ENCODE results near the gene NTRK2. TPM values are rescaled to one million over a fixed set of nuclear protein-coding genes. Genes with fewer than 3 reads are reported as not detected.

NTRK2 gene
- total RNA-seq, 2 experiments from 2014 or later, result not detected

DNA sequence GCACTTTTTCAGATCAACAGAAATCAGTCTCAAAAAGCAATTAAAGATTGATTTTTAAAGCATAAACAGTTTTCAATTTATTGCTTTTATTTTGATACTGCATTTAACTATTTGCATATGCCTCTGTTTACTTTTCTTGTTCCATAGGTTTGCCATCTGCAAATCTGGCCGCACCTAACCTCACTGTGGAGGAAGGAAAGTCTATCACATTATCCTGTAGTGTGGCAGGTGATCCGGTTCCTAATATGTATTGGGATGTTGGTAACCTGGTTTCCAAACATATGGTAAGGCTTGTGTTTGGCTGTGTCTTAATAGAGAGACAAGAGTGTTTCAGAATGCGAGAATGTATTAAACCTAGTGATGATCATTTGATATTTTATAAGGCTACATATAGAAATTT lies 53.9 kb downstream of the NTRK2 start:
- Mint-ChIP-seq H3K9me3 (no peaks in the 10 kb centered on the region), H3K36me3 (no peaks in the 10 kb centered on the region), H3K27ac (no peak overlapping the region), H3K4me1 (no peaks in the 10 kb centered on the region), H3K27me3 (peaks cover 4% of the 10 kb centered on the region), H3K4me3 (no peak overlapping the region)
- DNase-seq (no peak), ATAC-seq (ENCODE audit: low read depth) (no peak)
- POLR2A ChIA-PET, result no interaction called here

DNA sequence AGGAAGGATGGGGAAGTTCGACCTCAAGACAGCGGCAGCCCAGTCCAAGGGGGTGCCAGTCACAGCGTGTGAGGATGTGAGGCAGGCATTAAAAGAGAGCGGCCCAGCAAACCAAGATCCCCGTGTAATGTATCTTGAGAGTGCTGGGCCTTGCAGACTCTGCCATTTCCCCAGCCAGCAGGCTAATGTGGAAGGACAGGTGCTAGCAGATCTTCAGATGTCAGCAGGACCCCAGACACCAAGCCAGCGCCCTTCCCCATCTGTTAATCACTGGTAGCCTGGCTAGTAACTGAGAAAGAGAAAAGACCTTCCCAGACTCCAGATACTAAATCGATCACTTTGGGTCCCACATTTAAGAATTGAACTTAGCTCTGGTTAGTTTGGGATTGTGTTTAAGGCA lies 62.2 kb downstream of the NTRK2 start:
- Mint-ChIP-seq H3K27me3 (no peaks in the 10 kb centered on the region), H3K36me3 (no peaks in the 10 kb centered on the region), H3K27ac (no peak overlapping the region), H3K4me1 (no peaks in the 10 kb centered on the region), H3K9me3 (peaks cover 2% of the 10 kb centered on the region), H3K4me3 (no peak overlapping the region)
- POLR2A ChIA-PET, result no interaction called here
- ATAC-seq (ENCODE audit: low read depth), result no peak
- DNase-seq, result no peak

DNA sequence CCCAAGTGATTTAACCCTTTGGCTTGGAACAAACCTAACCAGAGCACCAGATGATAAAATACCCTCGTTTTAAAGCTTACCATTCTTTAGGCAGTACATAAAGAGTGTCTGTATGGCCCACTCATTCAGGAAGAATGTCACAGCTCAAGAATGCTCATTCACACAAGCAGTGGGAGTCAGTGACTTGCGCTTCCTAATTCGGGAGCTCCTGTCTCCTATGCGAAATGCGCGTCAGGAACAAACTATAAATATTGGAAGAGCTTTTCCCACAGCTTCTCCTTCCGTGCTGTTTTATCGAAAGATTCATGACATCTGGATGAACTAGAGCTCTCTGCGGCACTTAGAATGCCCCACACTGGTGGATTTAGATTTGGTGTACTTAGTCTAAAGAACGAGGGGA lies 66.6 kb downstream of the NTRK2 start:
- ATAC-seq (ENCODE audit: low read depth) (no peak), DNase-seq (no peak)
- Mint-ChIP-seq H3K4me3 (no peak overlapping the region), H3K4me1 (no peaks in the 10 kb centered on the region), H3K27ac (no peak overlapping the region), H3K36me3 (no peaks in the 10 kb centered on the region), H3K27me3 (no peaks in the 10 kb centered on the region), H3K9me3 (peaks cover 3% of the 10 kb centered on the region)
- POLR2A ChIA-PET, result no interaction called here

DNA sequence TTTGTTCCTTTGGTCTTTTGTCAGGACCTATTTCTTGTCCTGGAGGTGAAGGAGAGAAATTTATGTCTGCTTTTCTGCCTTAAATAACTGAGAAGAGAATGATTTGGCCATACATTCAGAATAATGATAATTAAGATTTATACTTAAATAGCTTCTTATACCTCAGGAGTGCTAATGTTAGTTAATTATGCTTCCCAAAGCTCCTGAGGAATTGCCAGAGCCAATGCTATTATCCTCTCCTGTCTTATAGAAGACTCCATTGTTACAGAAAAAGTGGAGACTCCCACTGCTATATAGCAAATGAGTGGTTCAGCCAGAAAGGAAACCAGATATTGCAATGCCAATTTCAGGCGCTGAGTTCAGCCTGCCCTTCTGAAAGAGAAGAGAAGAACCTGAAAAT lies 67.0 kb downstream of the NTRK2 start:
- no peak for DNase-seq
- H3K27me3 Mint-ChIP-seq, result no peaks in the 10 kb centered on the region
- H3K4me1 Mint-ChIP-seq, result no peaks in the 10 kb centered on the region
- no peak overlapping the region for H3K4me3 Mint-ChIP-seq
- no peaks in the 10 kb centered on the region for H3K36me3 Mint-ChIP-seq
- POLR2A ChIA-PET, result no interaction called here
- H3K9me3 Mint-ChIP-seq, result peaks cover 3% of the 10 kb centered on the region
- no peak overlapping the region for H3K27ac Mint-ChIP-seq
- ATAC-seq (ENCODE audit: low read depth), result no peak

DNA sequence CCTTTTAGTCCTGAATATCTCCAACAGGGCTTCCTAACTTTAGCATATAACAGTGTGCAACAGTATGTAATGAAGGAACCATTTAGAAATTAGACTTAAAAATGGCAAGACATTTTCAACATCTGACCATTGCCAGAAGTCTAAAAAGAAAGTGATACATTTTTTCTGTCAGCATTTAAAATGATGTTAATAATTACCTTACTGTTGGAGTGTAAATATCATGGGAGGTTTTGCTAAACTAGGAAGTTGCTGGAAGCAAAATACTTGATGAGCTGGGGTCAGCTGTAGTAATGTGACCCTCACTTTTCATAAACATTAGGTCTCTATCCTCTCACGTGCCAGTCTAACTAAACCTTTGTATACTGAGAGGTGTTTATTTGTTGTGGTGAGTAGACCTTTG lies 68.8 kb downstream of the NTRK2 start:
- Mint-ChIP-seq H3K4me3 (no peak overlapping the region), H3K36me3 (no peaks in the 10 kb centered on the region), H3K4me1 (no peaks in the 10 kb centered on the region), H3K9me3 (peaks cover 3% of the 10 kb centered on the region), H3K27me3 (no peaks in the 10 kb centered on the region), H3K27ac (no peak overlapping the region)
- no peak for DNase-seq
- no peak for ATAC-seq (ENCODE audit: low read depth)
- POLR2A ChIA-PET, result no interaction called here

DNA sequence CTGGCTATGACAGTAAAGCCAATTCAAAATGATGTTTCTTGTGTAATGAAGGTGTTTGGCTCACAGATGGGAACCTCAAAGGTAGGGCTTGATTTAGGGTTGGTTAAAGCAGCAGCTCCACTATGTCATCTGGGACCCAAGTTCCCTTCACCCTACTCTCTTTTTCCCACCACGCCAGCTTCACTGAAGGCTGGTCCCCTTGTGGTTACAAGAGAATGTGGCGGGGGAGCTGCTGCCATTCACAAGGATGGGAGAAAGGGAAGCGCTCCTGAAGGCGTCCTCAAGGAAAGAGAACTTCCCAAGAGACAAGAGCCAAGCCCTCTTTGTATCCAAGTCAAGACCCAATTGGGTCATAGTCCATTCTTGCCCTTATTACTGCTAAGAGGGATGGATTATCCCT lies 72.7 kb downstream of the NTRK2 start:
- Mint-ChIP-seq H3K36me3 (no peaks in the 10 kb centered on the region), H3K4me1 (no peaks in the 10 kb centered on the region), H3K27me3 (no peaks in the 10 kb centered on the region), H3K9me3 (peaks cover 2% of the 10 kb centered on the region), H3K4me3 (no peak overlapping the region), H3K27ac (no peak overlapping the region)
- DNase-seq, result no peak
- POLR2A ChIA-PET, result no interaction called here
- no peak for ATAC-seq (ENCODE audit: low read depth)

DNA sequence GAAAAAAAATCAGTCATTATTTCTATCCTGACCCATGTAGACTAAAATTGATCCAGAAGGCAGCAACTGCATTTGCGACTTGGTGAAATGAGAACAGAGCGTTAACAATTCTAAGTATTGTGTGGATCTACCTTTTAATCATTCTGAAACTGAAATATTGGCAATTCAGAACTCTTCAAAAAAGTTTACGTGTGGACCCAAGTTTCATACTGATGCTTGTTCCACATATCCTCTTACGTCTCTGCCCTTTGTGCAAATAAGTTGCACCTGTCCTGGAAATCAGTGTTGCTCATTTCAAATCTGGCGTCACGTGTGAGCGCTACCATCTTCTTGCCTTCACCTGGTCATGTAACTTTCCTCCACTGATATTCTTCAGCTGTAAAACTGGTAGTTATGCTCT lies 74.7 kb downstream of the NTRK2 start:
- H3K36me3 Mint-ChIP-seq, result no peaks in the 10 kb centered on the region
- ATAC-seq (ENCODE audit: low read depth), result no peak
- no peaks in the 10 kb centered on the region for H3K4me1 Mint-ChIP-seq
- POLR2A ChIA-PET, result no interaction called here
- H3K9me3 Mint-ChIP-seq, result peaks cover 1% of the 10 kb centered on the region
- H3K27me3 Mint-ChIP-seq, result peaks cover 1% of the 10 kb centered on the region
- DNase-seq, result no peak
- no peak overlapping the region for H3K27ac Mint-ChIP-seq
- H3K4me3 Mint-ChIP-seq, result no peak overlapping the region

DNA sequence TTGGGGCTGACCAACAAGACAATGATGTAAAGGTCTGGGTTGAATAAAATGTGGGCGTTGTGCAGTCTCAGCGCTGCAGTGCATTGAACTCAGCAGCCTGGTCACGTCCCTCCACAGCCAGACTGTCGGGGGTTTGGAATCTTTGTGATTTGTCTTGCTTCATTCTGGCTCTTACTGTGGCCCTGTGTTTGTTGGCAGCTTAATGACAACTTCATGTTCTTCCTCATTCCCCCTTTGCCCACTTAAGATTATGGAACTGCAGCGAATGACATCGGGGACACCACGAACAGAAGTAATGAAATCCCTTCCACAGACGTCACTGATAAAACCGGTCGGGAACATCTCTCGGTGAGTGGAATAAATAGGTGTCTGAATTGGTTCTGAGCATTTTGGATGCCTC lies 75.2 kb downstream of the NTRK2 start:
- Mint-ChIP-seq H3K4me3 (no peak overlapping the region), H3K27me3 (peaks cover 1% of the 10 kb centered on the region), H3K27ac (no peak overlapping the region), H3K9me3 (no peaks in the 10 kb centered on the region), H3K36me3 (no peaks in the 10 kb centered on the region), H3K4me1 (no peaks in the 10 kb centered on the region)
- POLR2A ChIA-PET, result no interaction called here
- ATAC-seq (ENCODE audit: low read depth) (no peak), DNase-seq (no peak)

DNA sequence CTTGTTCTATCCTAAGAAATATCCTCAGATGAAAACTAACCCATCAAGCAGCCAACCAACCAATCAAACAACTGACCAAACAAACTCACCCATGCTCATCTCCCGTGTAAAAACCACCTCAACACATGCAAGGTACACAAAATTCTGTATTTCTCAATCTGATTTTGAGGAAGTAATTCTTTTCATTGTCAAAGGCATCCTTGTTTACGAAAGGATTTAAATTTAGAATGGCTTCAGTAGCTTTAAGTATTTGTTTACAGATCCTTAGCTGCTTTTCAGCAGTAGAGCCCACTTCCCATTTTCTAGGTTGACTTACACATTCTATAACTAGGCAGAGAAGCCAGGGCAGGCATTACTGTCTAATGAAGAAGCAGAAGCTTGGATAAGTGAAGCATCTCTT lies 78.6 kb downstream of the NTRK2 start:
- POLR2A ChIA-PET, result no interaction called here
- H3K36me3 Mint-ChIP-seq, result no peaks in the 10 kb centered on the region
- H3K4me1 Mint-ChIP-seq, result peaks cover 1% of the 10 kb centered on the region
- H3K4me3 Mint-ChIP-seq, result no peak overlapping the region
- DNase-seq, result no peak
- H3K27ac Mint-ChIP-seq, result no peak overlapping the region
- no peaks in the 10 kb centered on the region for H3K9me3 Mint-ChIP-seq
- H3K27me3 Mint-ChIP-seq, result peaks cover 4% of the 10 kb centered on the region
- no peak for ATAC-seq (ENCODE audit: low read depth)

DNA sequence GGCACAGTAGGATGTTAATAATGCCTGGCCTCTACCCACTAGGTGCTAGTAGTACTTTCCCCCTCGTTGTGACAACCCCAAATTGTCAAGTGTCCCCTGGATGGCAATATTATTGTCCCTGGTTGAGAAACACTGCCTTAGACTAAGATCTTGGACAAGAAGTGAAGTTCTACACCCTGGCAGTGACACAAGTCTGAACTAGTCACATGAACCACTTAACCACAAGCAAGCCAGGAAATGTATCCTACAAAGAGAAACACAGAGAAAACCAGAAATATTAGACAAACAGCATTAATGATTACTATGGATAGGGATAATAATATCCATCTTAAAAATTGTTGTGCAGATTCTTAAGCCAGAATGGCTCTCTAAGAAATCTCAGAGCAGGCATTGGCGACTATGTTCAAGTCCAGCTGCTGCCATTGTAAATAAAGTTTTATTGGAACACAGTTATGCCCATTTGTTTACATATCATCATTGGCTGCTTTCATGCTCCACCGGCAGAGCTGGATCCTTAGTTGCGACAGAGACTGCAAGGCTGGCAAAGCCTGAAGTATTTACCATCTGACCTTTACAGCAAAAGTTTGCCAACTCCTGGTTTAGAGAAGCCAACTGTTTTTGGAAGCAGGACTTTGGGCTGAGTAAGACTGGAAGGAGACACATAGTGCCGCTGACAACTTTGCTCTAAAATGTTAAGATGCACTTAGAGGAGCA lies 80.8 kb downstream of the NTRK2 start:
- POLR2A ChIA-PET, result no interaction called here
- Mint-ChIP-seq H3K4me3 (no peak overlapping the region), H3K9me3 (no peaks in the 10 kb centered on the region), H3K27ac (no peak overlapping the region), H3K36me3 (no peaks in the 10 kb centered on the region), H3K27me3 (peaks cover 6% of the 10 kb centered on the region), H3K4me1 (peaks cover 1% of the 10 kb centered on the region)
- DNase-seq, result no peak
- ATAC-seq (ENCODE audit: low read depth), result no peak

DNA sequence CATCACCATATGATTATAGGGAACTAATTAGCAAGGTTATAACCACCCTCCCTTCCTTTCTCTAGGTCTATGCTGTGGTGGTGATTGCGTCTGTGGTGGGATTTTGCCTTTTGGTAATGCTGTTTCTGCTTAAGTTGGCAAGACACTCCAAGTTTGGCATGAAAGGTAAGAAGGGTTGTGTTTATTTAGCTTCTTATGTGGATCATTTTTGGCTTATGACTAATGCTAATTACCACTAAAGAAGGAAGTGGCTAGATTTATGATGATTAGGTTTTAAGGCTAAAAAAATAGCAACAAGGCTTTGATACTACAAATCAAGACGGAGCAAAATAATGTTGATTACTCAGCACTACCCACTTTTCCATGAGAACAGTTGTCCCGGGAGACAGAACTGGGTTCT lies 82.4 kb downstream of the NTRK2 start:
- ATAC-seq (ENCODE audit: low read depth), result no peak
- Mint-ChIP-seq H3K27ac (no peak overlapping the region), H3K27me3 (peaks cover 6% of the 10 kb centered on the region), H3K4me1 (peaks cover 1% of the 10 kb centered on the region), H3K9me3 (no peaks in the 10 kb centered on the region), H3K4me3 (no peak overlapping the region), H3K36me3 (no peaks in the 10 kb centered on the region)
- POLR2A ChIA-PET, result no interaction called here
- no peak for DNase-seq

DNA sequence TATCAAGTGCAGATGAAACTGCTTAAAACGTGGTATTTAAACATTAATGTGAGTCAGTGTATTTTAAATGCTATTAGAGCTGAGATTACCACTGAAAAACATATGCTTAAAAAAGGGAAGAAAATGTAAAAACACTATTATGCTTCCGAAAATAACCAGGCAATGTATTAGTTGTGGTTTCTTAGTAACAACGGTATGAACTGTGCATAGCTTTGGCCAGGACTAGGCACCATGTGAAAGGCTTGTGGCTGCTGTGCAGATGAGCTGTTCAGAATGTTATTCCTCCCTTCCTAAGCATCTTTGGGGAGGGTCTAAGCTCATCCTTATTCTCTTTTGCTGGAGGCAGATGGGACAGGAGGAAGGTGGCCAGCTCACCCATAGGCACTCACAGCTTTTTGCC lies 84.9 kb downstream of the NTRK2 start:
- Mint-ChIP-seq H3K4me1 (peaks cover 5% of the 10 kb centered on the region), H3K27me3 (peaks cover 5% of the 10 kb centered on the region), H3K36me3 (no peaks in the 10 kb centered on the region), H3K27ac (no peak overlapping the region), H3K9me3 (no peaks in the 10 kb centered on the region), H3K4me3 (no peak overlapping the region)
- DNase-seq (no peak), ATAC-seq (ENCODE audit: low read depth) (no peak)
- POLR2A ChIA-PET, result no interaction called here

DNA sequence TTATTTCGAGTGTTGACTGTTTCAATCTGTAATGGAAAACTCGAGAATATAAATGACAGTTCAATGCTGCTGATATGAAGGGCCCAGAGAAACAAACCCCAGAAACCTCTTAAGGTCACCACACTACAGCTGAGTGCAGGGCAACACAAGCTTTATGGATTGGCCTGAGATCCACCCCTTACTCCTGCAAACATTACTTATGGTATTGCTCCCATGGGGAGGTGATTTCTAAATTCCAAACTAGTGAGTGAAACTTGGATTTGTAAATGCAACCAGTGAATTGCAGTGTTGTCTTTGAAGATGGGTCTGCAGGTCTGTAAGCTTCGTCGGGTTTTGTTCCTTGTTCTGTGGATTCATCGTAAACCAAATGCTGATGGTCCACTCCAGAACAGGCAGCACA lies 85.4 kb downstream of the NTRK2 start:
- DNase-seq (no peak), ATAC-seq (ENCODE audit: low read depth) (no peak)
- H3K27ac Mint-ChIP-seq, result no peak overlapping the region
- H3K4me3 Mint-ChIP-seq, result no peak overlapping the region
- H3K9me3 Mint-ChIP-seq, result no peaks in the 10 kb centered on the region
- peaks cover 4% of the 10 kb centered on the region for H3K4me1 Mint-ChIP-seq
- POLR2A ChIA-PET, result interaction anchor here (0.5 kb wide), 1 partner anchor 15 kb away, joined by 3 read pairs; no protein-coding TSS in a partner anchor
- H3K36me3 Mint-ChIP-seq, result no peaks in the 10 kb centered on the region
- peaks cover 5% of the 10 kb centered on the region for H3K27me3 Mint-ChIP-seq

DNA sequence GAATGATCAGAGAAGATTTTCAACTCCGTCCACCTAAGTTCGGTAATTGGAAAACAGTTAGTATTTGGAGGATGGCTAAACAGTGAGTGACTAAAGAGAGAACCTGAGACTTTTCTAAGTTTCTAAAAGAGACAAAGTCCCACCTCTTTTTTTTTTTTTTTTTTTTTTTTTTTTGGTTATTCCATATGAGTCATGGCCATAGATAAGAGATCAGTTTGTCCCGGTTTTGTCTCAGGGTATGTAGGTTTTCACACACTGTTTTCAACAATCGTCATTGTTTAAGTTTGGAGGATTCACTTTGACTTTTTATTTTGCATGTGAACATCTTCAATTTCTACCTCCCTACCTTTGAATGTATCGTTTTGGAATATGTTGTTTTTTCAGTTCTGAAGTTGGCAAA lies 85.9 kb downstream of the NTRK2 start:
- POLR2A ChIA-PET, result interaction anchor here (0.5 kb wide), 1 partner anchor 14 kb away, joined by 3 read pairs; no protein-coding TSS in a partner anchor
- Mint-ChIP-seq H3K27ac (no peak overlapping the region), H3K27me3 (peaks cover 5% of the 10 kb centered on the region), H3K4me1 (peaks cover 4% of the 10 kb centered on the region), H3K9me3 (no peaks in the 10 kb centered on the region), H3K36me3 (no peaks in the 10 kb centered on the region), H3K4me3 (no peak overlapping the region)
- no peak for ATAC-seq (ENCODE audit: low read depth)
- no peak for DNase-seq

DNA sequence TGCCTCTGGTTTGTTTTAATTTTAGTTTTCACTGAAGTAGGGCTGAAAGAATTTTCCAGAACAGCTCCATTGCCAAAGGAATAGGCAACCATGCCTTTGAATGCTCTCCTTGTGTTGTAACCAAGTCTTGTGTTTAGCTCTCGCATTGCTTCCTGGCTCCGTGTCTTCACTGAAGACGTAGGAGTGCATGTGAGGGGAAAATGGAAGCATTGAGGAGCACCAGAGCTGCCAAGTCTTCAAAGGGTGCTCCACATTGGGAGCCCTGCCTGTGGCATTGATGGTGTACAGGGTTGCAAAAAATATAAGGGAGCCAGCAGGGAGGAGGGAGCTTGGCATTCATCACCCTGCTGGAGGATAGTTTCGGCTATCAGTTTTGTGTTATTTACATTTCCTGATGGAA lies 86.6 kb downstream of the NTRK2 start:
- H3K4me3 Mint-ChIP-seq, result no peak overlapping the region
- no peaks in the 10 kb centered on the region for H3K36me3 Mint-ChIP-seq
- H3K4me1 Mint-ChIP-seq, result peaks cover 6% of the 10 kb centered on the region
- POLR2A ChIA-PET, result no interaction called here
- ATAC-seq (ENCODE audit: low read depth), result no peak
- no peak for DNase-seq
- H3K9me3 Mint-ChIP-seq, result no peaks in the 10 kb centered on the region
- peaks cover 5% of the 10 kb centered on the region for H3K27me3 Mint-ChIP-seq
- no peak overlapping the region for H3K27ac Mint-ChIP-seq
